ENCODE measurements around the gene C2orf66.

The C2orf66 gene

GRCh38 chr2:196758474-196759377, 50.4 kb downstream of the C2orf66 start:
- DNase-seq = no peak

Data from effector CD8-positive, alpha-beta T cell (primary cell).